K562 (cell line): ENCODE data around the gene CTBP2. TPM values are rescaled to one million over a fixed set of nuclear protein-coding genes. Genes with fewer than 3 reads are reported as not detected.

Experiments used
- ATAC-seq: fragments of 200-7000 bp; cut with Tn5 transposase; 3 replicates; pipeline ENCODE4 v1.9.1; 2020; ENCODE audit warnings: moderate library complexity
- BruUV-seq: library from RNA; stranded (reverse); fragments of 400-500 nt; replicated peaks from 2 replicates; lab custom pipeline; 2021; lab: Mats Ljungman, UMichigan
- CTCF ChIA-PET: fragments of 300-600 bp; formaldehyde crosslinking; extraction: SDS; loops from one replicate; lab custom pipeline; 2021; ENCODE audit warnings: low intra/inter-chr PET ratio; lab: Yijun Ruan, JAX
- POLR2A ChIA-PET: fragments of 300-600, 350-650 bp; sonication (Branson Sonifier 250); formaldehyde crosslinking; extraction: SDS; loops from one replicate; lab custom pipeline; 2021; ENCODE audit warnings: antibody characterized with exemption, inconsistent platforms; lab: Yijun Ruan, JAX
- DNase-seq, 4 experiments: peaks; one replicate each; pipeline versions ENCODE4 v3.0.0 to v3.0.0-alpha.2; 2011 to 2018; ENCODE audit warnings: low spot score in 3 of 4, mixed read lengths in 3 of 4; ENCODE audit errors: extremely low read depth in 1 of 4
- FAIRE-seq: peaks from 2 replicates; lab custom pipeline; 2011; peaks lifted over from hg19 to GRCh38; lab: Jason Lieb, UNC
- H2AFZ ChIP-seq: 2 replicates; pipeline ENCODE4 v1.6.0; 2011; ENCODE audit warnings: low read depth, low read length, control low read depth, inconsistent platforms
- H3K27ac ChIP-seq: fragments of 200-600 bp; 3 replicates; pipeline ENCODE4 v1.8.0; 2011; ENCODE audit warnings: low read depth, mild to moderate bottlenecking, control low read depth, inconsistent platforms, low read length, moderate library complexity, mixed read lengths; ENCODE audit errors: extremely low read depth
- H3K27me3 ChIP-seq, 2 experiments: fragments of 300-600 bp in 1 of 2; 2 replicates in 1 of 2; 3 replicates in 1 of 2; pipeline versions ENCODE4 v1.6.0 to v1.8.0; 2011; ENCODE audit warnings: inconsistent platforms in 2 of 2, low read length in 2 of 2, mild to moderate bottlenecking in 1 of 2, mixed read lengths in 1 of 2, moderate library complexity in 1 of 2; ENCODE audit not compliant: control insufficient read depth in 2 of 2, insufficient read depth in 2 of 2
- H3K36me3 ChIP-seq: fragments of 300-600 bp; 3 replicates; pipeline ENCODE4 v1.8.0; 2011; ENCODE audit warnings: mild to moderate bottlenecking, low read length, inconsistent platforms; ENCODE audit not compliant: control insufficient read depth, insufficient read depth
- H3K4me1 ChIP-seq, 2 experiments: fragments of 200-600 bp in 1 of 2; replicated peaks in 1 of 2; 2 replicates in 1 of 2; 3 replicates in 1 of 2; pipeline versions ENCODE4 v1.5.1 to v1.8.0; 2011; ENCODE audit warnings: inconsistent platforms in 2 of 2, low read length in 2 of 2, mild to moderate bottlenecking in 1 of 2, mixed read lengths in 1 of 2, moderate library complexity in 1 of 2; ENCODE audit not compliant: control insufficient read depth in 2 of 2, insufficient read depth in 2 of 2
- H3K4me2 ChIP-seq: 2 replicates; pipeline ENCODE4 v1.6.1; 2011; ENCODE audit warnings: low read length, control low read depth, inconsistent platforms, mixed read lengths; ENCODE audit not compliant: insufficient read depth
- H3K4me3 ChIP-seq: fragments of 200-600 bp; sonication (generic), shearing (Covaris generic); 2 replicates; pipeline ENCODE4 v1.5.1; 2016; ENCODE audit warnings: control low read depth, inconsistent platforms
- H3K79me2 ChIP-seq: fragments of 200-600 bp; 3 replicates; pipeline ENCODE4 v1.8.0; 2011; ENCODE audit warnings: low read length, inconsistent platforms; ENCODE audit not compliant: control insufficient read depth, insufficient read depth
- H3K9ac ChIP-seq, 2 experiments: 2 replicates each; pipeline versions ENCODE4 v1.6.0 to v1.6.1; 2011; ENCODE audit warnings: low read depth in 2 of 2, low read length in 2 of 2, control low read depth in 1 of 2, inconsistent platforms in 1 of 2, mild to moderate bottlenecking in 1 of 2, mixed read lengths in 1 of 2; ENCODE audit not compliant: insufficient read depth in 1 of 2
- H3K9me1 ChIP-seq: one replicate; pipeline ENCODE4 v1.6.0; 2011; ENCODE audit warnings: inconsistent platforms, mild to moderate bottlenecking, low read length, moderate library complexity; ENCODE audit not compliant: control insufficient read depth, insufficient read depth
- H3K9me3 ChIP-seq: replicated peaks from 2 replicates; pipeline ENCODE4 v1.5.1; 2011; ENCODE audit warnings: low read depth, low read length, inconsistent platforms; ENCODE audit not compliant: control insufficient read depth, insufficient read depth
- H4K20me1 ChIP-seq: replicated peaks from 2 replicates; pipeline ENCODE4 v1.6.1; 2011; ENCODE audit warnings: low read length, inconsistent platforms, mixed read lengths; ENCODE audit not compliant: control insufficient read depth, insufficient read depth
- CAMTA2 ChIP-seq: fragments of 250-450 bp; sonication (Bioruptor Pico); conservative IDR thresholded peaks from 2 replicates; pipeline ENCODE4 v1.5.1; 2022
- EP300 ChIP-seq: IDR thresholded peaks from 2 replicates; pipeline ENCODE4 v1.6.1; 2012; ENCODE audit warnings: low read length, improper control_type of control experiment
- ETV5 ChIP-seq: sonication (generic); formaldehyde crosslinking; IDR thresholded peaks from 2 replicates; pipeline ENCODE4 v1.4.0; 2020; ENCODE audit warnings: low read depth, mild to moderate bottlenecking, missing genetic modification reagents
- FOXP4 ChIP-seq: sonication (generic); formaldehyde crosslinking; IDR thresholded peaks from 2 replicates; pipeline ENCODE4 v1.8.0; 2022; ENCODE audit warnings: mild to moderate bottlenecking, missing genetic modification reagents, borderline replicate concordance
- HLTF ChIP-seq: fragments of 450-650 bp; IDR thresholded peaks from 2 replicates; pipeline ENCODE4 v1.6.1; 2016
- MCM7 ChIP-seq, 2 experiments: fragments of 450-650 bp; IDR thresholded peaks; 2 replicates each; pipeline ENCODE4 v1.6.1; 2016 to 2018
- ZBTB11 ChIP-seq, 3 experiments: fragments of 200-800 bp in 1 of 3; fragments of 250-450 bp in 1 of 3; fragments of 450-650 bp in 1 of 3; sonication (Bioruptor Pico) in 1 of 3; sonication (Bioruptor generic) in 1 of 3; formaldehyde crosslinking in 1 of 3; IDR thresholded peaks; 2 replicates each; pipeline versions ENCODE4 v1.6.1 to v1.8.0; 2016 to 2022; ENCODE audit warnings: mild to moderate bottlenecking in 2 of 3, missing genetic modification characterization in 2 of 3, missing compliant biosample characterization in 1 of 3, moderate library complexity in 1 of 3
- ZBTB26 ChIP-seq: fragments of 450-650 bp; formaldehyde crosslinking; IDR thresholded peaks from 2 replicates; pipeline ENCODE4 v1.4.0; 2022; ENCODE audit warnings: missing genetic modification characterization
- ZNF589 ChIP-seq: fragments of 200-800 bp; sonication (Bioruptor generic); IDR thresholded peaks from 2 replicates; pipeline ENCODE4 v1.6.1; 2016; ENCODE audit warnings: low read depth, missing genetic modification characterization, missing compliant biosample characterization
- ZNF76 ChIP-seq: fragments of 250-450 bp; sonication (Bioruptor Pico); IDR thresholded peaks from 2 replicates; pipeline ENCODE4 v1.4.0; 2020; ENCODE audit warnings: mild to moderate bottlenecking, moderate library complexity, borderline replicate concordance
- WGBS: fragments of 100-300 bp; shearing (Covaris generic); methylation state at CpG from one replicate; pipeline ENCODE4 v1.1.6; 2016; ENCODE audit warnings: low coverage, mixed read lengths; ENCODE audit not compliant: insufficient coverage; ENCODE audit errors: missing lambda C conversion rate; 5-methylcytosine and 5-hydroxymethylcytosine counted together
- in situ Hi-C: fragments of 300-500 bp; cut with MboI; formaldehyde crosslinking; loops from 4 replicates; pipeline ENCODE4 v1.15.0; 2018; ENCODE audit warnings: inconsistent platforms, mixed read lengths
- intact Hi-C: fragments of 100-400 bp; cut with micrococcal nuclease; formaldehyde crosslinking; loops from 2 replicates; pipeline ENCODE4 v1.14.2; 2022
- polyA plus RNA-seq, 8 experiments: library from polyadenylated mRNA; depleted of rRNA in 4 of 8; stranded (reverse) in 5 of 8; unstranded in 3 of 8; fragments of >200 nt; fragmentation: Nextera tagmentation in 2 of 8; fragmentation: Illumina TruSeq in 1 of 8; extraction: Ambion mirVana in 2 of 8; extraction: Trizol in 1 of 8; gene quantifications; 2 replicates each; pipeline versions ENCODE4 v1.2.1 to v1.2.3, GENCODE V29; 2011 to 2014; ENCODE audit warnings: inconsistent platforms in 1 of 8, missing spikeins in 1 of 8
- total RNA-seq, 7 experiments: library from RNA; depleted of rRNA in 6 of 7; stranded (reverse); fragments of >200 nt in 6 of 7; fragmentation: Illumina TruSeq in 2 of 7; extraction: Trizol in 2 of 7; gene quantifications; 2 replicates each; pipeline versions ENCODE4 v1.2.1 to v1.2.3, GENCODE V29; 2011 to 2021; ENCODE audit warnings: low replicate concordance in 1 of 7
- TF ChIP-seq, protein P1 (sequence below): sonication (generic); formaldehyde crosslinking; IDR thresholded peaks from 2 replicates; pipeline ENCODE4 v1.8.0; 2022; ENCODE audit warnings: mild to moderate bottlenecking, missing genetic modification reagents

CTBP2 gene
- total and polyA plus RNA-seq, 9 of the 15 experiments (the other 6 are each of a cell fraction or from before 2014, with no cell fraction given) = 1.3 to 8.8 (median 5.1) TPM

DNA sequence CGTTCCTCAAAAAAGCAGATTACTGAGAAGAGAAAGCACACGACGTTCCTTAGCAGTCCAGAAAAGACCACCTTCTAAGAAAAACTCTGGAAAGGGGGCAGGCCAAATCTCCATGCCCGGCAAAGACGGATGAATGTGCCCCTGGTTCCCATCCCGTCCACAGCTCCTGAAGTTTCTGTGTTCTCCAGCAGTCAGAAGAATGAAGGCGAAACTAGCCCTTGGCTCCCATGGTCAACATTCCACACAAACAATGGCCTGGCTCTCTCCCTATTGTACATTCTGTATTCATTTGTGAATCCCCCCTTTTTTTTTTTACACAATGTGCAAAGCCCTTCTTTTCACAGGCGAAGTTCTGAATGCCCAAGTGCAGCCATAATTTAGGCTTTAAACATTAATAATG is 5.3 kb downstream of the CTBP2 start:
- H3K9ac ChIP-seq = peak overlapping the region; percentile 82 to 86; a peak in 3 of 4 replicates
- DNase-seq (no peak), FAIRE-seq (peak; percentile 32), ATAC-seq (0 out of 3 replicates have a peak, but pooled peaks have one; percentile 4)
- ChIA-PET CTCF (no interaction called here), POLR2A (interaction anchor here (0.6 to 1.0 kb wide), 6 partner anchors 12 to 1159 kb away, joined by 3 to 4 read pairs (median 3); no protein-coding TSS in a partner anchor)
- in situ Hi-C loops (loop anchor here (25.0 kb wide), 1 partner anchor 218 kb away; the partner anchor contains the start of gene ZRANB1), intact Hi-C loops (loop anchor here (5.0 to 10.0 kb wide), 3 partner anchors 43 to 210 kb away; partner anchors contain the start of gene ZRANB1)
- no peaks in the 10 kb centered on the region for H3K9me3 ChIP-seq
- H2AFZ ChIP-seq = no peak overlapping the region
- peak overlapping the region; percentile 25 for H3K4me3 ChIP-seq
- 0% methylated on average over 6 of the region's 8 CpGs for WGBS
- peak overlapping the region; percentile 75 for H3K4me2 ChIP-seq
- no TSS peak for BruUV-seq
- no peaks in the 10 kb centered on the region for H3K9me1 ChIP-seq
- H3K79me2 ChIP-seq = peaks cover 97% of the 10 kb centered on the region
- H3K27me3 ChIP-seq = no peaks in the 10 kb centered on the region
- H3K27ac ChIP-seq = peak overlapping the region; percentile 91
- H3K4me1 ChIP-seq = peaks cover 15% of the 10 kb centered on the region in 2 experiments; a peak in 4 of 5 replicates
- H3K36me3 ChIP-seq = peaks cover 36% of the 10 kb centered on the region
- peaks cover 2% of the 10 kb centered on the region; the same call in 1 of the 2 replicates for H4K20me1 ChIP-seq
- TF ChIP-seq ZBTB11 (CRISPR knock-in tag; IDR thresholded peaks at IDR 0.05) = no peak
- TF ChIP-seq, protein P1, sequence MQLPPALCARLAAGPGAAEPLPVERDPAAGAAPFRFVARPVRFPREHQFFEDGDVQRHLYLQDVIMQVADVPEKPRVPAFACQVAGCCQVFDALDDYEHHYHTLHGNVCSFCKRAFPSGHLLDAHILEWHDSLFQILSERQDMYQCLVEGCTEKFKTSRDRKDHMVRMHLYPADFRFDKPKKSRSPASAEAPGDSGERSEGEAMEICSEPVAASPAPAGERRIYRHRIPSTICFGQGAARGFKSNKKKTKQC = no peak
- TF ChIP-seq CAMTA2 (CRISPR knock-in tag) = no peak
- TF ChIP-seq ZNF589 (CRISPR knock-in tag) = no peak
- no peak for TF ChIP-seq ZBTB26 (CRISPR knock-in tag)
- TF ChIP-seq HLTF = no peak
- no peak for TF ChIP-seq ETV5 (CRISPR knock-in tag)
- TF ChIP-seq MCM7 (IDR thresholded peaks at IDR 0.05) = no peak
- TF ChIP-seq ZNF76 (CRISPR knock-in tag) = no peak
- no peak for TF ChIP-seq FOXP4 (CRISPR knock-in tag)
- no peak for TF ChIP-seq EP300
